Loucy (cell line): ENCODE results near the gene ZNF837.

Experiments
- EZH2phosphoT487 ChIP-seq: fragments of 200-600 bp; IDR thresholded peaks from 2 replicates; pipeline ENCODE4 v1.6.1; 2018; ENCODE audit warnings: antibody characterized with exemption, mild to moderate bottlenecking, moderate library complexity, borderline replicate concordance
- TF ChIP-seq, protein P1 (sequence below): fragments of 200-600 bp; sonication (generic); conservative IDR thresholded peaks from 2 replicates; pipeline ENCODE4 v1.5.1; 2014; ENCODE audit warnings: mild to moderate bottlenecking, antibody characterized with exemption, low read length

DNA sequence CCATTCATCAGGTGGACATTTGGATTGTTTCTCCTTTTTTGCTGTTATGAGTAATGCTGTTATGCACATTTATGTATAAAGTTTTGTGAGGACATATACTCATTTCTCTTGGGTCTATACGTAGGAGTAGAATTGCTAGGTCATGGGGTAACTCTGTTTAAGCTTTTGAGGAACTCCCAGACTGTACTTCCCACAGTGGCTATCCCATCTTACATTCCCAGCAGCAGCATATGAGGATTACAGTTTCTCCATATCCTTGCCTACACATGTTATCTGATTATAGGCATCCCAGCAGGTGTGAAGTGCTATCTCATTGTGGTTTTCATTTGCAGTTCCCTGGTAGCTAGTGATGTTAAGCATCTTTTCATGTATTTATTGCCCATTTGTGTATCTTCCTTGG is 48.1 kb downstream of the ZNF837 start:
- TF ChIP-seq, protein P1, sequence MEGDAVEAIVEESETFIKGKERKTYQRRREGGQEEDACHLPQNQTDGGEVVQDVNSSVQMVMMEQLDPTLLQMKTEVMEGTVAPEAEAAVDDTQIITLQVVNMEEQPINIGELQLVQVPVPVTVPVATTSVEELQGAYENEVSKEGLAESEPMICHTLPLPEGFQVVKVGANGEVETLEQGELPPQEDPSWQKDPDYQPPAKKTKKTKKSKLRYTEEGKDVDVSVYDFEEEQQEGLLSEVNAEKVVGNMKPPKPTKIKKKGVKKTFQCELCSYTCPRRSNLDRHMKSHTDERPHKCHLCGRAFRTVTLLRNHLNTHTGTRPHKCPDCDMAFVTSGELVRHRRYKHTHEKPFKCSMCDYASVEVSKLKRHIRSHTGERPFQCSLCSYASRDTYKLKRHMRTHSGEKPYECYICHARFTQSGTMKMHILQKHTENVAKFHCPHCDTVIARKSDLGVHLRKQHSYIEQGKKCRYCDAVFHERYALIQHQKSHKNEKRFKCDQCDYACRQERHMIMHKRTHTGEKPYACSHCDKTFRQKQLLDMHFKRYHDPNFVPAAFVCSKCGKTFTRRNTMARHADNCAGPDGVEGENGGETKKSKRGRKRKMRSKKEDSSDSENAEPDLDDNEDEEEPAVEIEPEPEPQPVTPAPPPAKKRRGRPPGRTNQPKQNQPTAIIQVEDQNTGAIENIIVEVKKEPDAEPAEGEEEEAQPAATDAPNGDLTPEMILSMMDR: no peak
- TF ChIP-seq EZH2phosphoT487: no peak
